NK-92 treated with Interleukin-12 subunit alpha and Interleukin-12 subunit beta, amount 100 ng/mL, for 24 hours (cell line): ENCODE data around the gene MBOAT7.

Experiments used
- DNase-seq: peaks from one replicate; lab custom pipeline; 2025; lab: John Stamatoyannopoulos, UW

Gene MBOAT7

DNA sequence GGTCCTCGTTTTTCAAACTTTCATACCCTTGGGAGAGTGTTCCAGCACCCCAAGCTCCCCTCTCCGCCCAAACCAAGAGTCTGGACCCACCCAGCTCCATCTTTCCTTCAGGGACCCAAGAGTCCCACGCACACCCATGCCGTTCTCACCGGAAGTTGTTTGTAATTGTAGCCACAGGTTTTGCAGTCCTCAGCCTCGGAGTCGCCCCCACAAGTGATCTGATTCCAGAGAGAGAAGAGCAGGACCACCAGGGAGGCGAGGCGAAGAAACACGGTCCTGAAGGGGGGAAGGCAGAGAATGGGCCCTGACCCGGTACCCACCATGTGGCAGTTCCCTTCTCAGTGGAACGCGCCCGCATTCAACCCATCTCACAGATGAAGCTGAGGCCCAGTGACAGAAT is 26.5 kb downstream of the MBOAT7 start:
- no peak for DNase-seq

DNA sequence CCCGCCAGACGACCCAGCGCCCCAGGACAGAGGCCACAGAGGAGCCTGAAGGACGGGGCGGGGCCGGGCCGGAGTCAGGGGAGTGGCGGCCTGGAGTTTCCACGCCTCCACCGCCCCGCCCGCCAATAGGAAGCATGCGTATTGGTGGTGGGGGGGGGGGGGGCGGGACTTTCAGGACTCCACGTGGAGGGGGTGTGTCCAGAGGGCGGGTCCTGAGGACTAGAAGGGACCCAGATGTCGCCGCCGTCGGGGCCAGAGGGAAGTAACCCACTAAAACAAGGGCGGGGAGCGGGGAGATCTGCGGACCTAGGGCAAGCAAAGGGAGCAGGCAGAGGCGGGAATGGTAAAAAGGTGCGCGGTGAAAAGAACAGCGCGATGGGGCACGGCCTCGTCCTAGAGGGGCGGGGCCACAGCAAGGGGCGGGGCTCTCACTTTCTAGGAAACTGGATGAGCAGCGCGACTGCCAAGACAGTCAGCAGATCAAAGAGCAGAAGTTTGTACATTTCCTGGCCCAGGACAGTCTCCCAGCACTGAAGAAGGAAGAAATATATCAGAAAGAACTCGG is 27.1 kb downstream of the MBOAT7 start:
- DNase-seq: no peak

DNA sequence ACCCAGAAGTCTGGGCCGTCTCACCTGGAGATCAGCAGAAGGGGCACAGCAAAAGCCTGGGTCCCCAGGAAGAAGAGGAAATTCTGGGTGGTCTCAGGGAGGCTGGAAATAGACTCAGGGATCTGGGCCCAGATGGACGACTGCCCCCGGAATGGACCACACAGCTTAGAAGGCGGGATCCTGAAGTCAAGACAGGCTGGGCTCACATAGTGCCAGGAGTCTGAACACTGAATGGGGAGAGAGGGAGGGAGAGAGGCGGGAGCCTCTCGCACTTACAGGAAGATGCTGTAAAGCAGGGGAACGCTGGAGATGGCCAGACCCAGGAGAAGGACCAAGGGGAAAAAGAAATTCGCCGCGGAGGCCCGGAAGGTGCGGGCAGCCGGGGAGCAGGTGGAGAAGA is 28.5 kb downstream of the MBOAT7 start:
- no peak for DNase-seq

DNA sequence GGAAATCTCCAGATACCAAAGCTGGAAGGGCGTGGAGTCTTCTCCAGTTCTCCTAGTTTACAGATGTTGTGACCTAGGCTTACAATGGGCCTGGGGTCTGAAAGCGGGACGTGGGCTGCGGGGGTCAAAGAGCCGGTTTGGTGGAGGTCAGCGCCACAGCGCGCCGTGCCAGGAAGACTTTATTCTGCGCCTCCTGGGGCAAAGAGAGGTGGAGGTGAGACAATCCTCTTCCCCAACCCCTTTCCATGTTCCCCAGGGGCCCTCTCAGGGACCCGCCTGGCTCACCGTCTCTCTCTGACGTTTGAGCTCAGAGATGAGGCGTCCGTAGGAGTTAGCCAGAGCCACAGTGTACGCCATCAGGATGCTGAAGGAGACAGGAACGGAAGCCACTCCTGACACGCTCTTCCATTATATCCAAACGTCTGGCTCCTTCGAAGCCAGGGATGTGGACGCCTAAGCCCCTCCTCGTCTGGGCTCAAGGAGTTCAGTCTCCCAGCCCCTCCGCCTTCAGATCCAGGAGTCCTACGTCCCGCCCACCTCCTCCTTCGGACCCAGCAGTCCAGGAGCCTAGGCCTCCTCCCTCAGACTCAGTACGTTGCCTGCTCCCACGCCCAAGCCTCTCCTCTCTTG is 29.1 kb downstream of the MBOAT7 start:
- DNase-seq: no peak

DNA sequence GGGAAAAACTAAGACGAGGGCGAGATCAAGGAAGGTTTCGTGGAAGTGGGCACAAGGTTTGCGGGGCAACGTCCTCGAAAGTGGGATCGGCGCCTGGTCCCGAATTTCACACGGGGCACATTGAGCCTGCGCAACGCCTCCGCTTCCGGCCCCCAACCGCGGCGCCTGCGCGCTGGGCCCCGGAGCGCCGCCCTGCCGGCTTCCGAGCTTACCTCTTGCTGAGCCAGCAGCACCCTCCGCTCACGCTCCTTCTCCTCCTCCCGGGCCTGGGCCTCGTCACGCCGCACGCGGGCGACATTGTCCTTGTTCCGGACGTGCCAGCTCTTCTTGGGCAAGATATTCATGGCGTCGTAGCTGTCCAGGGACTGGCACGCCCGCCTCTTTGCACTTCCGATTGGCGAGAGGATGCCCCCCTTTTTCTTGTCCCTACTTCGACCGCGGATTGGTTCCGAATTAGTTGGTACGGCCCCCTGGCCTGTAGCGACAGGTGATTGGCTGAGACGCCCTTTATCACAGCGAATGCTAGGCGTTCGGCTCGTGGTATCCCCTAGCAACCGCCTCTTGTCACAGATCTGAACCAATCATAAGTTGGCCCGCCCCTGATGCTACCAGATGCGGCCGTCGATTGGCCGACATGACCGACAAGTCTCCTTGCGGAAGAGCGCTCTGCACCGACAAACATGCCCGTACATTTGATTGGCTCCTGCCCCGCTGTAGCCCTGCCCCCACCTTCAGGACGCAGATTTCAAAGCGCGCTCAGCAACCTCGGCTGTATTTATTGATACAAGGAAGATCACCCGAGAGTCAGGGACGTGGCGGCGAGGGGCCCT is 29.8 kb downstream of the MBOAT7 start, which contains the start of gene LENG1:
LENG1 (minus strand) TSS at position 370 of the 830 bp plus-strand sequence; CDS start at position 344, 26 bp downstream.
- DNase-seq: peak; percentile 99

DNA sequence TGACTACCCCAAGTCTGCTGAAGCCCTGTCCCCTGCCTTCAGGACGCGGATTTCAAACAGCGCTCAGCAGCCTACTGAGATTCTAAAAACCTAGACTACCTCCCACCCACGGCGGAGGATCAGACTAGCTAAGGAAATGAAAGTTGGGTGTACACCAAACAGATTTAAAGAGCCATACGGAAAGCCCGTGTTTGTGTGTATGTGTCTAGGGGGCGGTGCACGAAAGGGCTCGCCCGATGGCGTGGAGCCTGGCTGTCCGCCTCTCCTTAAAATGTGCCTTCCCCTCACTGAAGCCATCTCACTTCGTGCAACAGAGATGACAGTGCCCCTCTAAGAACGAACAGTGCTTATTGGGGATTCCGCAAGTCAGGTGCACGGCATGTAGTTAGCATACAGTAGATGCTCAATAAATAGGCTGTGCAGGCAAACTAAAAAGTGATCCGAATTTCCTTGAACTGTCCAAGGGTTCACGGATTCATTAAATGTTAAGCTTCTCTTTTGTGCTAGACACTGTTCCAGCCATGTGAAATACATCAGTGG is 30.5 kb downstream of the MBOAT7 start:
- DNase-seq: no peak

DNA sequence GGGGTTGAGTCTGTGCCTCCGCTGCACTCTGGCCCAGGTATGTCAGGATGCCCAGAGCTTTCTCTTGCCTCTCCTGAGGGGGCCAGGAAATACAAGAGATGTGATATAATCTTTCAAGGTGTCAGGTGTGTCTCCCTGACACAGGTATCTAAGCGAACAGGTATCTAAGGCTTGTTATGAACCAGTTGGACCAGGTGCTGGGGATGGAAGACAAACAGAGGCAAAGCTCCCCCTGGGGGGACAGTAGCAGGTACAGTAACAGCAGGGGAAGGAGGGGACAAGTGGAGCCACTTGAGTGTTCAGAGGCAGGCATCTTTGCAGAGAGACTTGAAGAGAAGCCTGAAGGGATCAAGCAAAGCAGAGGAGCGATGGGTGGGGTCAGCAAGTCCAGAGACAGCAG is 32.4 kb downstream of the MBOAT7 start:
- DNase-seq: no peak

DNA sequence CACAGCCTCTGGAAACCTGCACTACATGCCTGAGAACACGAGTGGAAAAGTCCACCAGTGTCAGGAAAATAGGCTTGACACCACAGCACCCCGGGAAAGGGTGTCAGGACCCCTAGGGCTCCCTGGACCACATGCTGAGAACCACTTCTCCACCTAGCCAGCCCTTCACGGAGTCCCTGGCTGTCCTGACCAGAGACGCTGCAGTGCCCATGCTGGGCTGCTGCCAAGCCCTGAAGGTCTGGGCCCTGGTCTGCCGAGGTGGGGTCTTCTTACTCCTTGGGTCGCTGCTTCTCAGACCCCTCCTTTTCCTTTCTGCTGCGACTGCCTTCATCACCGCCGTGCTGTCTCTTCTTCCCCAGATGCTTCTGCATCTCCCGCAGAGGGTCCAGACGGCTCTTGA is 32.9 kb downstream of the MBOAT7 start:
- no peak for DNase-seq

DNA sequence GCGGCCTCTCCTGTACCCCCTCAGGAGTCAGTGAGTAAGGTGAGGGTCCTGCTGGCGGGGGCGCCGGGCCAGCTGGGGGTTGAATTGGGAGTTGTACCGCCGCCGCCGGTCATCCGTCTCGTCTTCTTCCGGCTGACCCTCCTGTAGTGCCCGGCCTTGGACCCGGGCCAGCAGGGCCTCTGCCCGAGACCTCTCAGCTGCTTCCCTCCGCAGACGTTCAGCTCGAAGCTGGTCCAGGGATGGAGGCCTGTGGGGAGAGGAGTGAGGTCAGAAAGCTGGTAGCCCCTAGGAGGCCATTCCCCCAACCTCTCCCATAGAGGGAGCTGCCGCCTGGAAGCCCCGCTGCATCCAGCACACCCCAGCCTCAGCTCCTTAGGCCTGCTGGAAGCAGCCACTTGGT is 33.7 kb downstream of the MBOAT7 start:
- DNase-seq: no peak

DNA sequence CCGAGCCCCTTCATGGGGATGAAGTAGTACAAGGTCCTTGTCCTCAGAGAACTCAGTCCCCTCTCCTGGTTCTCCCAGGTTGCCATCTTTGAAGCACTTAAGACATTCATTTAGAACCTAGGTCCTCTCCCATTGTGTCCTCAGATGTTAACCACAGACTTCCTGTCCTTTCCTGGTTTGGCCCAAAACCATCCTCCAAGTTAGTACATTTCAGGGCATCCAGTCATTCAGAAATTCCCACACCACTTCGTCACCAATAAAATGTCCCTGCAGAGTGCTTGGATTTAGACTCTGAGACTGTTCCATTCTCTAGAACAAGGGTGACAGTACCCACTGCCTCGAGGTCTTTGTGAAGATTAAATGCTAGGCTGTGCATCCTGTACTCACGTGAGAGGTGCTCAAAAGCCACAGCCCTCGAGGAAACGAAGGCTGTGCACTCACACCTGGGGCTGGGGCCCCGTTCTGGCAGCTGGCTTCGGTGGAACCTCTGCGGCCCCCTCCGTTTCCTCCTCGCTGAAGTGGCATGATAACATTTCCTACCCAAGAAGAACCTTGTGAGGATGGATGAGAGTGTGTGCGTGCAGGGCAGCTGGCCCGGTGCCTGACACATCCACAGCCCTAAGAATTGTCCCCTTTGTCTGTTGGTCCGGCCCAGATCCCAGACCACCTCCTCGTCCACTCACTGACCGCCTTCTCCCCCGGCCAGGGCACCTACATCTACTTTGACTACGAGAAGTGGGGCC is 34.6 kb downstream of the MBOAT7 start:
- DNase-seq: no peak

DNA sequence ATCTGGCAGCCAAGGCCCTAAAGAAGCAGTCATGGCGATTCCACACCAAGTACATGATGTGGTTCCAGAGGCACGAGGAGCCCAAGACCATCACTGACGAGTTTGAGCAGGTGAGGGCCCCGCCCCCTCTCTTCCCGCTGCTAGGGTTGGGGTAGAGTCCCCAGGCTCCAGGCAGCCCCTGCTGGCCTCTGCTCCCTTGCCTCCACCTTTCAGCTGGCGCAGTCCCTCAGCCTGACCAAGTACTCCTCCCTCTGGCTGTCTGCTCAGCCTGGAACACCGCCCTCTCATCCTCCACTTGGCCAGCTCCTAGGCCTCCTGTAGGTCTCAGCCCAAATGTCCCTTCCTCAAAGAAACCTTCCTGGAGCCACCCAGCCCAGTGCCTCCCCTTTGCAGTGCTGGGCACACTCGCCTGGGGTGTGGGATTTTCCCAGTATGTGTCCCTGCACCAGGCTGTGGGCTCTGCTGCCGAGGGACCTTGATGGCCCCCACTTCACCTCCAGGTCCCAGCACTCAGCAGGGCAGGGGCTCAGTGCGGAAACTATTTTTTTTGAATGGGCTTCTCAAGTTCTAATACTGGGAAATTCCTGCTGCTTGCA is 35.6 kb downstream of the MBOAT7 start:
- DNase-seq: no peak

DNA sequence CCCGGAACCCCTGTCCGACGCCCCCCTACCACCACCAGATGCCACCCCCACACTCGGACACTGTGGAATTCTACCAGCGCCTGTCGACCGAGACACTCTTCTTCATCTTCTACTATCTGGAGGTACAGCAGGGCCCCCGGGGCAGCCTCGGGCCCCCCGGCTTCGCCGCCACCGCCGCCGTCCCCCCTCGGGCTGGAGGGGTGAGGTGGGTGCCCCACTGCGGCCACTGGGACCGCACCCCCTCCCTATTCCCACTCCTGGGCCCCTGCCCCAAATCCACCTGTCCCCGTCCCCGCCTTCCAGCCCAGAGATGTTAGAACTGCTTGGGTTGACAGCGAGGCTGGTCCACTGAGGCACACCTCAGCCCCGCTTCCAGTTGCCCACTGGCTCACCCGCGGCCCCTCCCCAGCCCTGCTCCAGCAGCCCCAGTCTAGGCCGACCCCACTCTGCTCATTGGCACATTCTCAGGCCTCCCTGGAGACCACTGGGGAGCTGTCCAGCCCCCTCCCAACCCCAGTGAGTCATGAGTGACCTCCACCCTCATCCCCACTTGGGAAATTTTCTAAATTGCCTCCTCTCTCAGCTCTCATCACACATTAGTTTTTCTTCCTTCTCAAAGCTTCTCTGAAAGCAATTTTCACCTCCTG is 36.4 kb downstream of the MBOAT7 start:
- DNase-seq: no peak

DNA sequence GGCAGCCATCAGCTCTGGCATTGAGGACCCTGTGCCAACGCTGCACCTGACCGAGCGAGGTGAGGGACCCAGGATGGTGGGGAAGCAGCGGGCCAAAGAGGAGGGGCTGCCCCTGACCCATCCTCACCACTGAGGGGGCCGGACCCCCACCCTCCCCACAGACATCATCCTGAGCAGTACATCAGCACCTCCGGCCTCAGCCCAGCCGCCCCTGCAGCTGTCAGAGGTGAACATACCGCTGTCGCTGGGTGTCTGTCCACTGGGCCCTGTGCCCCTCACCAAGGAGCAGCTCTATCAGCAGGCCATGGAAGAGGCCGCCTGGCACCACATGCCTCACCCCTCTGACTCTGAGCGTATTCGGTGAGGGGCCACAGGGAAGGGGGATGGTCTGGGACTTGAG is 37.1 kb downstream of the MBOAT7 start:
- DNase-seq: no peak

DNA sequence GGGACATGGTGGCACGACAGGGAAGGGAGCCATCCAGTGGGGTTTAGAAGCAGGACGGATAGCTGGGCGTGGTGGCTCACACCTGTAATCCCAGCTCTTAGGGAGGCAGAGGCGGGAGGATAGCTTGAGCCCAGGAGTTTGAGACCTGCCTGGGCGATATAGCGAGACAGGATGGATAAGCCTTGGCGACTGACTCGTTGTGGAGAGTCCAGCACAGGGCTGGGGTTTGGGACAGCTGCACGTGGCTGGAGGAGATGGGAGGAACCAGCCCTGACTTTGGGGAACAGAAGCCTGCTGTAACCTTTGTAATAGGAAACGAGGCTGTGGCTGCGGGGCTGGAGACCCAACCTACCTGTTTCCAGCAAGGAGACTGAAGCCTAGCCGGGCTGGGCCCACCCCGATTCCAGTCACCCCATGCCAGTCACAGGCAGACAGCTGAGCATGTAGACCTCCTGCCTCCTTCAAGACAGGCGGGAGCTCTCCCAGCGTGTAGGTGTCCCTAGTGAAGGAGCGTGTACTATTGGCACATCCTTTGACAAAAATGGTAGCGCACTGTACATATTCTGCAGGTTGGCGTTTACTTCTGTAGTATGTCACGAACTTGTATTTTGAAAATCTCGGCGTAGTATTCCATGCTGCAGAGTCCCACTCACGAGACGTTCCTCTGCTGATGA is 37.9 kb downstream of the MBOAT7 start:
- DNase-seq: no peak

DNA sequence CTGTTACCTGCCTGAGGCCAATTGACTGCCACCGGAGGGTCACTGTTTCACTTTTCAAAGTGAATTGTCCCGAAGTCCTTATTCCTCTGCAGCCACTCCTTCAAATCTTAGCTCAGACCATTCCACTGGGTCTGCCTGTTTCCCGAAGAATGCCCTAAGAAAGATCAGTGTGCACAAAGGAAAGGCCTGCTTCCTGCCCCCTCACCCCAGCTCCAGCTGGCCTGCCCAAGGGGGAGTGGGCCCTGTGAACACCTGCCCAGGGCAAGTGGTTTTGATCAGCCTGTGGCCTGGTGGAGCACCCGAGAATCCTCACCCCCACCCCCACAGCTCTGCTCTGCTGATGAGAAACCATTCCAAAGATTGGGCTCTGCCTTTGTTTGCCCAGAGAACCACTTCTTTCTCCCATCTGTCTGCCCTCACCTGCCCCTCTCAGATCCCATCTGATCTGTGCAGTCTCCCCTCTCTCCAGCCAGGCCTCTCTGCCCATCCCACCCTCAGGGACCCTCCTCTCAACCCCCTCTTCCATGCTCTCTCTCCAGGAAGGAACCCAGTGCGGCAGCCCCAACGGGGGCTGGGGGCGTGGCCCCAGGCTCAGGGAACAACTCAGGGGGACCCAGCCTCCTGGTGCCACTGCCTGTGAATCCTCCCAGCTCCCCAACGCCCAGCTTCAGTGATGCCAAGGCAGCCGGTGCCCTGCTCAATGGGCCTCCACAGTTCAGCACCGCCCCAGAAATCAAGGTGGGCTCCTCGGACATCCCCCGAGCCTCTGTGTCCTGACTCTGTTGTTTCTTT is 40.2 kb downstream of the MBOAT7 start:
- DNase-seq: no peak

DNA sequence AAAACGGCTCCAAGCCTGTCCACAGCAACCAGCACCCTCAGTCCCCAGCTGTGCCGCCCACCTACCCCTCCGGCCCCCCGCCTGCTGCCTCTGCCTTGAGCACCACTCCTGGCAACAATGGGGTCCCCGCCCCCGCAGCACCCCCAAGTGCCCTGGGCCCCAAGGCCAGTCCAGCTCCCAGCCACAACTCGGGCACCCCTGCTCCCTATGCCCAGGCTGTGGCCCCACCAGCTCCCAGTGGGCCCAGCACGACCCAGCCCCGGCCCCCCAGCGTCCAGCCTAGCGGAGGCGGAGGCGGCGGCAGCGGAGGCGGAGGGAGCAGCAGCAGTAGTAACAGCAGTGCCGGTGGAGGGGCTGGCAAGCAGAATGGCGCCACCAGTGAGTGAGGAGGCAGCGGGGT is 41.2 kb downstream of the MBOAT7 start:
- DNase-seq: no peak

DNA sequence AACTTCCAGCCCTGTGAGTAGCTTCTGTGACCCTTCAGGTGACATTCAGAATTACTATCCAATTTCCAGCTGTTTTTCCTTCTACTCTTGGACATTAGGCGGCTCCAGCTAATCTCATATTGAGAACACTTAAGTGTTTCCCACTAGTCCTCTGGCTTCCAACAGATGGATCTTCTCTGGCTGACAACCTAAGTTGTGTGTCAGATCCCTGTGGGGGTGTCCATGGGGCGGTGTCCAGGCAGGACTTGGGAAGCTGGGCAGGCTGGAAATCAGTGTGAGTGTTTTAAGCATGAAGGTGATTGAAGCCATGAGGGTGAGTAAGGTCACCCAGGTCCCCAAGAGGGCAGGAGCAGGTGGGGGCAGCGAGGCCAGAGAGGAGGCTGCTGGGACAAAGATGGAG is 41.7 kb downstream of the MBOAT7 start:
- DNase-seq: no peak

DNA sequence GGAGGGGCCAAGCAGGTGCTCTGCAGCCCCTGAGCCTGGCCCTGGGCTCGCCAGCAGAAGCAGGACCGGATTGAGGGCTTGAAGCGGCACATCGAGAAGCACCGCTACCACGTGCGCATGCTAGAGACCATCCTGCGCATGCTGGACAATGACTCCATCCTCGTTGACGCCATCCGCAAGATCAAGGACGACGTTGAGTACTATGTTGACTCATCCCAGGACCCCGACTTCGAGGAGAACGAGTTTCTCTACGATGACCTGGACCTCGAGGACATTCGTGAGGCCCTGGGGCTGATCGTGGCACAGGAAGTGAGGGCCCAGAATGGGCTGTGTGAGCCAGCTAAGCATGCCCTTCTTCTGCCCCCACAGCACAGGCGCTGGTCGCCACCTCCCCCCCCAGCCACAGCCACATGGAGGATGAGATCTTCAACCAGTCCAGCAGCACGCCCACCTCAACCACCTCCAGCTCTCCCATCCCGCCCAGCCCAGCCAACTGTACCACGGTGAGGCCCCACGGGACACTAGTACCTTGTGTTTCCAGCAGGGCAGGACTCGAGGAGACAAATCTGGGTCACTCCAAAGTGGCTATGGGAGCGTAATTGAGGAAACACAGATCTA is 43.7 kb downstream of the MBOAT7 start:
- no peak for DNase-seq

DNA sequence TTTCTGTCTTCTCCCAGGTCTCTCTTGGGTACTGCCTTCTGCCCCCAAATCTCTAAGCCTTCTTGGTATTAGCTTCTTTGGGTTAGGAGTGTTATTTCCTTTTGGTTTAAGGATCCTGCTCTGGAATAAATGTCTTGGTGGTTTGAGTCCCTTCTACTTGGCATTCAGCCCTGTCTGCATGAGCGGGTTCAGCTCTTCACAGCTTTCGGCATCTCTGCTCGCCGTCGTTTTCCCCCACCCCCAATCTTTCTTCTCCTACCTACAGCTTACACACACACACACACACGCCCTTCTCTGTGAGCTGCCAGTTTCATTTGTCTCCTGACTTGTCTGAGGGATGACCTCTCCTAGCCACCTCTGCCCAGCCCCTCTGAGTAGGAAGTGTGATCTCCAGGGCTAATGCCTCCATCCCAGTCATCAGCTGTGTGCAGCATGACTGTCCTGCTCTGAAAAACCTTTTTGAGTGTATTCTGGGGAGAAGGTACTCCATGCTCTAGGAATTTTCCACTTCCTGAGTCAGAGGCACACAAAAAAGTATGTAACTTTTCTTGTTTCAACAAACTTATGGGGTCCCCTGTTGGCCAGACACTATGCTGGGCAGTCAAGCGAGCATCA is 47.1 kb downstream of the MBOAT7 start:
- no peak for DNase-seq
